CD4-positive, alpha-beta T cell (primary cell): ENCODE data around the gene TPR. TPM values are rescaled to one million over a fixed set of nuclear protein-coding genes. Genes with fewer than 3 reads are reported as not detected.

ENCODE experiments used
- ATAC-seq: fragments of 200-7000 bp; cut with Tn5 transposase; one replicate; pipeline ENCODE4 v1.10.0; 2022; ENCODE audit warnings: mild to moderate bottlenecking; ENCODE audit not compliant: poor library complexity
- CTCF ChIA-PET: fragments of 350-600 bp; sonication (Branson Sonifier 250); formaldehyde crosslinking; loops from one replicate; lab custom pipeline; 2021; ENCODE audit warnings: antibody characterized with exemption, inconsistent platforms; lab: Charles Lee
- POLR2A ChIA-PET: fragments of 350-600 bp; sonication (Branson Sonifier 250); formaldehyde crosslinking; loops from one replicate; lab custom pipeline; 2021; ENCODE audit warnings: antibody characterized with exemption, inconsistent platforms; lab: Charles Lee
- DNase-seq, 14 experiments: peaks; one replicate each; pipeline ENCODE4 v3.0.0-alpha.2; 2013 to 2020; ENCODE audit warnings: mixed read lengths in 2 of 14
- H3K27ac ChIP-seq, 2 donors: one replicate each; pipeline versions ENCODE4 v1.5.1 to v1.7.0; 2013; ENCODE audit warnings: low read length in 2 of 2, low read depth in 1 of 2, mild to moderate bottlenecking in 1 of 2
- H3K27me3 ChIP-seq, 2 experiments: 1 replicate in 1 of 2; 2 replicates in 1 of 2; pipeline versions ENCODE4 v1.6.1 to v1.7.0; 2013; ENCODE audit warnings: low read length in 2 of 2, control low read depth in 1 of 2, mild to moderate bottlenecking in 1 of 2, moderate library complexity in 1 of 2; ENCODE audit not compliant: insufficient read depth in 2 of 2, control insufficient read depth in 1 of 2
- H3K36me3 ChIP-seq: one replicate; pipeline ENCODE4 v1.6.1; 2013; ENCODE audit warnings: low read length, control low read depth; ENCODE audit not compliant: insufficient read depth
- H3K4me1 ChIP-seq: one replicate; pipeline ENCODE4 v1.6.1; 2013; ENCODE audit warnings: low read length, control low read depth; ENCODE audit not compliant: insufficient read depth
- H3K4me3 ChIP-seq: one replicate; pipeline ENCODE4 v1.5.1; 2013; ENCODE audit warnings: mild to moderate bottlenecking, low read length, moderate library complexity
- H3K9me3 ChIP-seq, 2 experiments: 1 replicate in 1 of 2; 2 replicates in 1 of 2; pipeline versions ENCODE4 v1.6.1 to v1.7.0; 2013; ENCODE audit warnings: low read length in 2 of 2, mild to moderate bottlenecking in 2 of 2, control low read depth in 1 of 2, moderate library complexity in 1 of 2; ENCODE audit not compliant: control insufficient read depth in 1 of 2, insufficient read depth in 1 of 2
- H3K27ac Mint-ChIP-seq: one replicate; pipeline ENCODE4 v1.8.0; 2020; ENCODE audit warnings: mixed read lengths
- H3K27me3 Mint-ChIP-seq: one replicate; pipeline ENCODE4 v1.8.0; 2021; ENCODE audit warnings: mixed read lengths
- H3K36me3 Mint-ChIP-seq: one replicate; pipeline ENCODE4 v1.8.0; 2021; ENCODE audit warnings: low read depth, mixed read lengths
- H3K4me1 Mint-ChIP-seq: one replicate; pipeline ENCODE4 v1.8.0; 2021; ENCODE audit warnings: low read depth, mixed read lengths
- H3K4me3 Mint-ChIP-seq: one replicate; pipeline ENCODE4 v1.8.0; 2020; ENCODE audit warnings: mild to moderate bottlenecking, mixed read lengths
- H3K9me3 Mint-ChIP-seq: one replicate; pipeline ENCODE4 v1.8.0; 2020; ENCODE audit warnings: mixed read lengths
- CTCF ChIP-seq: fragments of 200-600 bp; IDR thresholded peaks from one replicate; pipeline ENCODE4 v1.8.0; 2022; ENCODE audit warnings: antibody characterized with exemption, mild to moderate bottlenecking
- intact Hi-C, 2 experiments: fragments of 100-400 bp; cut with DNase I in 1 of 2; cut with micrococcal nuclease in 1 of 2; formaldehyde crosslinking; loops; one replicate each; pipeline versions ENCODE4 v1.15.1 to v1.9.0; 2023 to 2025; cut with DNase I, micrococcal nuclease
- total RNA-seq, 174 experiments: library from RNA in 2 of 174; stranded (reverse) in 2 of 174; gene quantifications; one replicate each; pipeline ENCODE4 v1.2.3 and lab custom pipeline; 2021 to 2026

TPR gene
- total RNA-seq, 2 experiments from 2014 or later, result 82.3 to 91.3 TPM

- peaks cover 61% of the 10 kb centered on the region for H3K36me3 ChIP-seq
- POLR2A ChIA-PET, result no interaction called here
Measured at GRCh38 chr1:186390925-186391324, 15.9 kb upstream of the TPR start.

GRCh38 chr1:186386725-186387383 lies 11.8 kb upstream of the TPR start:
- Mint-ChIP-seq H3K4me1 (no peaks in the 10 kb centered on the region), H3K36me3 (peaks cover 69% of the 10 kb centered on the region), H3K9me3 (no peaks in the 10 kb centered on the region), H3K27ac (no peak overlapping the region), H3K4me3 (no peak overlapping the region), H3K27me3 (no peaks in the 10 kb centered on the region)
- no peak for DNase-seq
- no peak for ATAC-seq
- no peaks in the 10 kb centered on the region for H3K27me3 ChIP-seq
- H3K9me3 ChIP-seq, result no peaks in the 10 kb centered on the region
- H3K4me3 ChIP-seq, result no peak overlapping the region
- POLR2A ChIA-PET, result no interaction called here
- TF ChIP-seq CTCF, result no peak
- CTCF ChIA-PET, result no interaction called here
- H3K4me1 ChIP-seq, result no peaks in the 10 kb centered on the region
- H3K36me3 ChIP-seq, result peaks cover 63% of the 10 kb centered on the region
- intact Hi-C loops, result loop anchor here in 1 of 2 experiments (2.0 kb wide), 1 partner anchor 22 kb away; no protein-coding TSS in a partner anchor
- no peak overlapping the region for H3K27ac ChIP-seq

More at GRCh38 chr1:186390925-186391324, 15.9 kb upstream of the TPR start:
- ATAC-seq (no peak), DNase-seq (no peak)
- no peak overlapping the region for H3K27ac Mint-ChIP-seq
- intact Hi-C loops, result no loop called here
- peaks cover 76% of the 10 kb centered on the region for H3K36me3 Mint-ChIP-seq
- Histone ChIP-seq H3K9me3 (no peaks in the 10 kb centered on the region), H3K4me3 (no peak overlapping the region), H3K27me3 (no peaks in the 10 kb centered on the region), H3K4me1 (no peaks in the 10 kb centered on the region), H3K27ac (no peak overlapping the region)
- TF ChIP-seq CTCF, result no peak
- no peaks in the 10 kb centered on the region for H3K4me1 Mint-ChIP-seq
- H3K9me3 Mint-ChIP-seq, result no peaks in the 10 kb centered on the region
- H3K4me3 Mint-ChIP-seq, result no peak overlapping the region
- no peaks in the 10 kb centered on the region for H3K27me3 Mint-ChIP-seq
- CTCF ChIA-PET, result no interaction called here

GRCh38 chr1:186375929-186376319 lies 871 bp upstream of the TPR start:
- H3K36me3 Mint-ChIP-seq, result peaks cover 62% of the 10 kb centered on the region
- ChIA-PET POLR2A (interaction anchor here (0.6 to 1.6 kb wide), 10 partner anchors 12 to 1622 kb away, joined by 3 to 13 read pairs (median 6); partner anchors contain the start of genes EDEM3, SWT1 and TRMT1L), CTCF (interaction anchor here (1.0 to 2.0 kb wide), 15 partner anchors 8 to 1633 kb away, joined by 3 to 8 read pairs (median 4); partner anchors contain the start of gene IVNS1ABP)
- Histone ChIP-seq H3K36me3 (peaks cover 30% of the 10 kb centered on the region), H3K27ac (peak overlapping the region; percentile 89 to 96), H3K9me3 (no peaks in the 10 kb centered on the region), H3K4me1 (peaks cover 16% of the 10 kb centered on the region), H3K27me3 (no peaks in the 10 kb centered on the region), H3K4me3 (peak overlapping the region; percentile 79)
- DNase-seq (no peak), ATAC-seq (peak; percentile 7)
- intact Hi-C loops, result loop anchor here (1.0 to 10.0 kb wide), 7 partner anchors 610 to 1624 kb away; partner anchors contain the start of genes EDEM3 (in 2 of the 2), IVNS1ABP (in 1 of the 2), RNF2 (in 1 of the 2) and SWT1 (in 1 of the 2)
- no peak for TF ChIP-seq CTCF
- no peaks in the 10 kb centered on the region for H3K27me3 Mint-ChIP-seq
- peak overlapping the region; percentile 93 for H3K27ac Mint-ChIP-seq
- H3K4me3 Mint-ChIP-seq, result peak overlapping the region; percentile 92
- peaks cover 73% of the 10 kb centered on the region for H3K4me1 Mint-ChIP-seq
- H3K9me3 Mint-ChIP-seq, result no peaks in the 10 kb centered on the region
